RCC 7860 (cell line): Measurements from ENCODE around the gene CHODL.

Source experiments
- DNase-seq: peaks from one replicate; pipeline ENCODE4 v3.0.0-alpha.2; 2015; ENCODE audit warnings: low spot score
- FAIRE-seq: peaks from 2 replicates; lab custom pipeline; 2012; peaks lifted over from hg19 to GRCh38; lab: Jason Lieb, UNC

The CHODL gene

GRCh38 chr21:18285379-18285778 lies 40.7 kb downstream of the CHODL start:
- FAIRE-seq (no peak), DNase-seq (no peak)

- no peak for DNase-seq
- no peak for FAIRE-seq
These were observed 45.2 kb downstream of the CHODL start for GRCh38 chr21:18289876-18290275.

GRCh38 chr21:18294100-18294499 lies 49.5 kb downstream of the CHODL start:
- FAIRE-seq (no peak), DNase-seq (no peak)

GRCh38 chr21:18298228-18298627 lies 53.6 kb downstream of the CHODL start:
- DNase-seq: no peak
- FAIRE-seq: no peak
